H9 (cell line): Measurements from ENCODE around the gene FUT8. TPM values are rescaled to one million over a fixed set of nuclear protein-coding genes. Genes with fewer than 3 reads are reported as not detected.

Experiments
- DNase-seq: peaks from one replicate; pipeline ENCODE4 v3.0.0-alpha.2; 2017
- H2AFZ ChIP-seq: one replicate; pipeline ENCODE4 v1.6.1; 2013; ENCODE audit warnings: mild to moderate bottlenecking, low read length, control low read depth, moderate library complexity
- H2AK5ac ChIP-seq: 2 replicates; pipeline ENCODE4 v1.6.1; 2013; ENCODE audit warnings: low read length, control low read depth, mixed read lengths; ENCODE audit not compliant: insufficient read length
- H2BK120ac ChIP-seq: one replicate; pipeline ENCODE4 v1.6.1; 2013; ENCODE audit warnings: low read depth, mild to moderate bottlenecking, low read length, control low read depth, inconsistent platforms; ENCODE audit not compliant: poor library complexity, severe bottlenecking
- H2BK12ac ChIP-seq: 2 replicates; pipeline ENCODE4 v1.6.1; 2013; ENCODE audit warnings: low read length, control low read depth, mixed read lengths, low read depth; ENCODE audit not compliant: insufficient read length
- H2BK15ac ChIP-seq: 2 replicates; pipeline ENCODE4 v1.6.1; 2013; ENCODE audit warnings: low read depth, low read length, control low read depth
- H2BK20ac ChIP-seq: one replicate; pipeline ENCODE4 v1.6.1; 2013; ENCODE audit warnings: low read depth, mild to moderate bottlenecking, low read length, control low read depth, inconsistent platforms; ENCODE audit not compliant: poor library complexity, severe bottlenecking
- H2BK5ac ChIP-seq: 2 replicates; pipeline ENCODE4 v1.6.1; 2013; ENCODE audit warnings: low read length, control low read depth, mixed read lengths; ENCODE audit not compliant: insufficient read length
- H3K14ac ChIP-seq: 2 replicates; pipeline ENCODE4 v1.6.1; 2013; ENCODE audit warnings: low read length, control low read depth; ENCODE audit not compliant: insufficient read depth
- H3K18ac ChIP-seq: 2 replicates; pipeline ENCODE4 v1.6.1; 2013; ENCODE audit warnings: low read depth, mild to moderate bottlenecking, mixed read lengths, low read length, control low read depth; ENCODE audit not compliant: insufficient read length
- H3K23ac ChIP-seq: 2 replicates; pipeline ENCODE4 v1.6.1; 2013; ENCODE audit warnings: low read length, control low read depth, mixed read lengths, low read depth; ENCODE audit not compliant: insufficient read length
- H3K23me2 ChIP-seq: 2 replicates; pipeline ENCODE4 v1.6.1; 2013; ENCODE audit warnings: low read depth, mild to moderate bottlenecking, mixed read lengths, low read length, control low read depth; ENCODE audit not compliant: insufficient read length, poor library complexity, severe bottlenecking
- H3K27ac ChIP-seq: 2 replicates; pipeline ENCODE4 v1.5.1; 2013; ENCODE audit warnings: low read length, control low read depth, mixed read lengths, low read depth; ENCODE audit not compliant: insufficient read length
- H3K27me3 ChIP-seq: 2 replicates; pipeline ENCODE4 v1.6.1; 2013; ENCODE audit warnings: low read length, control low read depth, inconsistent platforms; ENCODE audit not compliant: insufficient read depth
- H3K4ac ChIP-seq: 2 replicates; pipeline ENCODE4 v1.6.1; 2013; ENCODE audit warnings: low read depth, mild to moderate bottlenecking, control low read depth, inconsistent platforms, low read length, moderate library complexity
- H3K4me1 ChIP-seq: 2 replicates; pipeline ENCODE4 v1.6.1; 2013; ENCODE audit warnings: low read length, control low read depth, inconsistent platforms; ENCODE audit not compliant: insufficient read depth
- H3K4me2 ChIP-seq: 2 replicates; pipeline ENCODE4 v1.6.1; 2013; ENCODE audit warnings: low read length, control low read depth, mixed read lengths; ENCODE audit not compliant: insufficient read length, insufficient read depth
- H3K56ac ChIP-seq: 2 replicates; pipeline ENCODE4 v1.6.1; 2013; ENCODE audit warnings: low read depth, mild to moderate bottlenecking, mixed read lengths, low read length, control low read depth; ENCODE audit not compliant: insufficient read length
- H3K79me1 ChIP-seq: 2 replicates; pipeline ENCODE4 v1.6.1; 2013; ENCODE audit warnings: low read depth, mild to moderate bottlenecking, moderate library complexity, low read length, control low read depth, inconsistent platforms; ENCODE audit not compliant: insufficient read depth, poor library complexity, severe bottlenecking
- H3K79me2 ChIP-seq: 2 replicates; pipeline ENCODE4 v1.6.1; 2013; ENCODE audit warnings: low read length, control low read depth, inconsistent platforms; ENCODE audit not compliant: insufficient read depth
- H3K9ac ChIP-seq: 2 replicates; pipeline ENCODE4 v1.6.1; 2013; ENCODE audit warnings: low read length, control low read depth, mixed read lengths; ENCODE audit not compliant: insufficient read length; ENCODE audit errors: extremely low read depth
- H3K9me3 ChIP-seq: one replicate; pipeline ENCODE4 v1.6.1; 2013; ENCODE audit warnings: low read depth, low read length, inconsistent platforms; ENCODE audit not compliant: control insufficient read depth
- H3T11ph ChIP-seq: one replicate; pipeline ENCODE4 v1.6.1; 2013; ENCODE audit warnings: mild to moderate bottlenecking, low read length, control low read depth, inconsistent platforms
- H4K20me1 ChIP-seq: one replicate; pipeline ENCODE4 v1.6.1; 2013; ENCODE audit not compliant: control insufficient read depth, insufficient read length, insufficient read depth
- H4K5ac ChIP-seq: 2 replicates; pipeline ENCODE4 v1.6.1; 2013; ENCODE audit warnings: low read depth, mild to moderate bottlenecking, mixed read lengths, low read length, control low read depth; ENCODE audit not compliant: insufficient read length
- H4K8ac ChIP-seq: replicated peaks from 2 replicates; pipeline ENCODE4 v1.6.1; 2013; ENCODE audit warnings: low read length, control low read depth, mixed read lengths, low read depth; ENCODE audit not compliant: insufficient read length
- H4K91ac ChIP-seq: 2 replicates; pipeline ENCODE4 v1.6.1; 2013; ENCODE audit warnings: low read depth, mild to moderate bottlenecking, moderate library complexity, mixed read lengths, low read length, control low read depth; ENCODE audit not compliant: insufficient read length
- H3K27ac Mint-ChIP-seq, 3 experiments: 2 replicates in 2 of 3; 3 replicates in 1 of 3; pipeline ENCODE4 v1.8.0; 2020 to 2021; ENCODE audit warnings: mixed read lengths in 3 of 3, mild to moderate bottlenecking in 1 of 3, moderate library complexity in 1 of 3
- H3K27me3 Mint-ChIP-seq: 2 replicates; pipeline ENCODE4 v1.8.0; 2021; ENCODE audit warnings: low read depth, mild to moderate bottlenecking, moderate library complexity, mixed read lengths
- H3K36me3 Mint-ChIP-seq, 3 experiments: 2 replicates in 2 of 3; 3 replicates in 1 of 3; pipeline ENCODE4 v1.8.0; 2020 to 2021; ENCODE audit warnings: low read depth in 3 of 3, mixed read lengths in 3 of 3; ENCODE audit not compliant: insufficient read depth in 1 of 3
- H3K4me1 Mint-ChIP-seq, 2 experiments: 2 replicates each; pipeline ENCODE4 v1.8.0; 2020; ENCODE audit warnings: mixed read lengths in 2 of 2
- H3K4me3 Mint-ChIP-seq, 2 experiments: 2 replicates in 1 of 2; 3 replicates in 1 of 2; pipeline ENCODE4 v1.8.0; 2020 to 2021; ENCODE audit warnings: mild to moderate bottlenecking in 2 of 2, mixed read lengths in 2 of 2, moderate library complexity in 1 of 2
- H3K9me3 Mint-ChIP-seq, 2 experiments: 2 replicates in 1 of 2; 3 replicates in 1 of 2; pipeline ENCODE4 v1.8.0; 2020; ENCODE audit warnings: mild to moderate bottlenecking in 2 of 2, mixed read lengths in 2 of 2, moderate library complexity in 1 of 2
- CTCF ChIP-seq: fragments of 200-600 bp; sonication (generic); conservative IDR thresholded peaks from 3 replicates; pipeline ENCODE4 v1.8.0; 2021; ENCODE audit warnings: antibody characterized with exemption, mild to moderate bottlenecking
- WGBS: extraction: QIAGEN DNeasy Blood & Tissue Kit; methylation state at CpG from one replicate; pipeline ENCODE4 v1.1.7; 2013; ENCODE audit warnings: missing lambda C conversion rate, low lambda C conversion rate, mixed read lengths; ENCODE audit not compliant: insufficient read length; ENCODE audit errors: extremely low coverage; 5-methylcytosine and 5-hydroxymethylcytosine counted together
- total RNA-seq: library from RNA; stranded (reverse); gene quantifications from 2 replicates; pipeline ENCODE4 v1.2.1, GENCODE V29; 2021

Gene FUT8
- total RNA-seq, 1 experiment from 2014 or later = 44.3 TPM

GRCh38 chr14:65432361-65432948, 19.9 kb downstream of the FUT8 start:
- Histone ChIP-seq H2BK20ac (no peak overlapping the region), H3K14ac (no peak overlapping the region), H3K9me3 (no peaks in the 10 kb centered on the region), H3K23ac (no peak overlapping the region), H3K4me1 (0 out of 2 replicates have a peak, but pooled peaks cover 2% of the 10 kb centered on the region), H3K27ac (no peak overlapping the region), H3K9ac (no peak overlapping the region), H2BK120ac (no peak overlapping the region), H4K20me1 (no peaks in the 10 kb centered on the region), H2AFZ (no peak overlapping the region), H3K27me3 (no peaks in the 10 kb centered on the region), H2BK15ac (no peak overlapping the region), H3K4me2 (no peak overlapping the region), H2BK12ac (no peak overlapping the region), H3K79me2 (no peaks in the 10 kb centered on the region), H2AK5ac (no peak overlapping the region), H3T11ph (no peak overlapping the region), H3K4ac (no peak overlapping the region), H4K8ac (no peak overlapping the region), H4K5ac (no peak overlapping the region), H3K56ac (no peak overlapping the region), H2BK5ac (no peak overlapping the region), H3K23me2 (no peaks in the 10 kb centered on the region), H4K91ac (no peak overlapping the region), H3K79me1 (no peaks in the 10 kb centered on the region), H3K18ac (no peak overlapping the region)
- Mint-ChIP-seq H3K36me3 (peaks cover 3 to 14% (median 13%) of the 10 kb centered on the region in 3 experiments; a peak in 6 of 7 replicates), H3K27ac (peak overlapping the region in 1 of 3 experiments; percentile 56; a peak in 1 of 7 replicates), H3K27me3 (no peaks in the 10 kb centered on the region), H3K4me3 (no peak overlapping the region), H3K4me1 (peaks cover 31 to 42% of the 10 kb centered on the region in 2 experiments), H3K9me3 (peaks cover 8 to 11% of the 10 kb centered on the region in 2 experiments)
- no peak for TF ChIP-seq CTCF
- no peak for DNase-seq
- WGBS = no CpG with 5 or more reads among the region's 6 CpGs
